RWPE1 (cell line): Measurements from ENCODE around the gene CD81.

Experiments
- CTCF ChIA-PET: fragments of 350-600 bp; sonication (Branson Sonifier 250); formaldehyde crosslinking; extraction: SDS; loops from one replicate; lab custom pipeline; 2021; lab: Yijun Ruan, JAX
- POLR2A ChIA-PET: fragments of 400-600 bp; formaldehyde crosslinking; extraction: SDS; loops from one replicate; lab custom pipeline; 2020; ENCODE audit warnings: antibody characterized with exemption; ENCODE audit not compliant: low non-redundant PET; lab: Yijun Ruan, JAX
- DNase-seq: peaks from one replicate; pipeline ENCODE4 v3.0.0; 2012; ENCODE audit warnings: low spot score
- H3K27ac ChIP-seq: fragments of 450-650 bp; 2 replicates; pipeline ENCODE4 v1.5.1; 2017
- TF ChIP-seq, protein P1 (sequence below): fragments of 450-650 bp; conservative IDR thresholded peaks from 2 replicates; pipeline ENCODE4 v1.5.1; 2017; ENCODE audit warnings: low read depth, mild to moderate bottlenecking

The CD81 gene

DNA sequence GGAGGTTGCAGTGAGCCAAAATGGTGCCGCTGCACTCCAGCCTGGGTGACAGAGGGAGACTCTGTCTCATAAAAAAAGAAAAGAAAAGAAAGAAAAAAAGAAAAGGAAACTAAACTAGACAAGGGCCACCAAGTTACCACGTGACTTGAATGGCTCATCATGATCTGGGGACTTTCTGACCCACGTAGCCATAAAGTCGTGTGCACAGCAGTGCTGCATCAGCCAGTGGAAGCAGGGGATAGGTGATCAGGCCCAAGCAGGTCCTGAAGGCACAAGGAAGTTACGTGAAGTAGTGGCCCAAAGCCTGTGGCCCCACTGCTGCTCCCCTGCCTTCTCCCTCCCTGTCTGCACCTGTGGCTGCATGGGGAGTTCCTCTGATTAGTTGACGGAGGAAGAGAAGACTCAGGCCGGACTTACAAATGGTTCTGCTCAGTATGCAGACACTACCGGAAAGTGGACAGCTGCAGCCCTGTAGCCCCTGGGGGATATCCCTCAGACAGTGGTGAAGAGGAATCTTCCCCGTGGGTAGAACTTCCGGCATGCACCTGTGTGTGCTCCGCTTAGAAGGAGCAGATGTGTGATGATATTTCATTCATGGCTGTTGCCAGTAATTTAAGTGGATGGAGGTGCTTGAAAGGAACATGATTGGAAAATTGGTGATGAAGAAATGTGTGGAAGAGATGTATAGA lies 18.2 kb upstream of the CD81 start:
- POLR2A ChIA-PET: no interaction called here
- H3K27ac ChIP-seq: no peak overlapping the region
- TF ChIP-seq, protein P1, sequence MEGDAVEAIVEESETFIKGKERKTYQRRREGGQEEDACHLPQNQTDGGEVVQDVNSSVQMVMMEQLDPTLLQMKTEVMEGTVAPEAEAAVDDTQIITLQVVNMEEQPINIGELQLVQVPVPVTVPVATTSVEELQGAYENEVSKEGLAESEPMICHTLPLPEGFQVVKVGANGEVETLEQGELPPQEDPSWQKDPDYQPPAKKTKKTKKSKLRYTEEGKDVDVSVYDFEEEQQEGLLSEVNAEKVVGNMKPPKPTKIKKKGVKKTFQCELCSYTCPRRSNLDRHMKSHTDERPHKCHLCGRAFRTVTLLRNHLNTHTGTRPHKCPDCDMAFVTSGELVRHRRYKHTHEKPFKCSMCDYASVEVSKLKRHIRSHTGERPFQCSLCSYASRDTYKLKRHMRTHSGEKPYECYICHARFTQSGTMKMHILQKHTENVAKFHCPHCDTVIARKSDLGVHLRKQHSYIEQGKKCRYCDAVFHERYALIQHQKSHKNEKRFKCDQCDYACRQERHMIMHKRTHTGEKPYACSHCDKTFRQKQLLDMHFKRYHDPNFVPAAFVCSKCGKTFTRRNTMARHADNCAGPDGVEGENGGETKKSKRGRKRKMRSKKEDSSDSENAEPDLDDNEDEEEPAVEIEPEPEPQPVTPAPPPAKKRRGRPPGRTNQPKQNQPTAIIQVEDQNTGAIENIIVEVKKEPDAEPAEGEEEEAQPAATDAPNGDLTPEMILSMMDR: no peak
- CTCF ChIA-PET: interaction anchor here (1.0 kb wide), 1 partner anchor 61 kb away, joined by 3 read pairs; no protein-coding TSS in a partner anchor
- DNase-seq: no peak

DNA sequence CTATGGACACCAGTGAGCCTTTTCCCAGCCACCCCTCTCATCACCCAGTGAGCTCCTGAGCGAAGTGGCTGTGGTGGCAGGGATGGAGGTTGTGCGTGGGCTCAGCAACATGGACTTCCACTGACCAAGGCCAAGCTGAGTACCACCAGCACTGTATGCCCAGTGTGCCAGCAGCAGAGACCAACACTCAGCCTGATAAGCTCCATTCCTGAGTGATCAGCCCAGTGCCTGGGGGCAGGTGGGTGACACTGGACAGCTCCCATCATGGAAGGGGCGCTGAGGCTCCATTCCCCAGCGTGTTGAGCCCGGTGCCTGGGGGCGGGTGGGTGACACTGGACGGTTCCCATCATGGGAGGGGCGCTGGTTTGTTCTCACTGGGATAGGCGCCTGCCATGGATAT lies 17.6 kb upstream of the CD81 start:
- TF ChIP-seq, protein P1: no peak
- no peak for DNase-seq
- H3K27ac ChIP-seq: no peak overlapping the region
- POLR2A ChIA-PET: no interaction called here
- CTCF ChIA-PET: interaction anchor here (1.0 kb wide), 1 partner anchor 60 kb away, joined by 3 read pairs; no protein-coding TSS in a partner anchor

DNA sequence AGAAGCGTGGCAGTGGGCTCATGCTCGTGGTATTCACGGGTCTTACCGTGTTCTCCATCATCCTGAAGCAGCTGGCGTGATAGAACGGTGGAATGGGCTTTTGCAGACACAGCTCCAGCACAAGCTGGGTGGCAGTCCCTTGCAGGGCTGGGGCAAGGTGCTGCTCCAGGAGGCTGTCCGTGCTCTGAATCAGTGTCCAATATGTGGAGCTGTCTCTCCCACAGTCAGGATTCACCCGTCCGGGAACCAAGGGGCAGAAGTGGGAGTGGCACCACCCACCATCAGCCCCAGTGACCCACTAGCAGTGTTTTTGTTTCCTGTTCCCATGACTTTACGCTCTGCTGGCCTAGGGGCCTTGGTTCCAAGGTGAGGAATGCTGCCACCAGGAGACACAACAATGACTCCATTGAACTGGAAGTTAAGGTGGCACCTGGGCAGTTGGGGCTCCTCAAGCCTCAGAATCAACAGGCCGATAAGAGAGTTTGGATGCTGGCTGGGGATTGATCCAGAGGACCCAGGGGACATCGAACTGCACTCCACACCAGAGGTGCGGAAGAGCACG lies 16.9 kb upstream of the CD81 start:
- TF ChIP-seq, protein P1: no peak
- POLR2A ChIA-PET: no interaction called here
- no peak overlapping the region for H3K27ac ChIP-seq
- DNase-seq: no peak
- CTCF ChIA-PET: interaction anchor here (0.6 to 1.0 kb wide), 2 partner anchors 60 to 416 kb away, joined by 3 read pairs; no protein-coding TSS in a partner anchor

DNA sequence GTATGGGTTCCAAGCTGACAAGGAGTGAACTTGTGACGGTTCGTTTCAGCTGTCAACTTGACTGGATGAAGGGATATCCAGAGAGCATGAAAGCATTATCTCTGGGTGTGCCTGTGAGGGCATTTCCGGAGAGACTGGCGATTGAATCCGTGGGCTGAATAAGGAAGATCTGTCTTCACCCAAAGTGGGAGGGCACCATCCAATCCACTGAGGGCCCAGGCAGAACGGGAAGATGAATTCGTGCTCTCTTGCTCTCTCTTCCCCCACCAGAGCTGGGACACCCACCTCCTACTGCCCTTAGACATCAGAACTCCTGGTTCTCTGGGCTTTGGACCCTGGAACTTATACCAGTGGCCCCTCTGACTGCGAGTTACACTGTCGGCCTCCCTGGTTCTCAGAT lies 15.5 kb upstream of the CD81 start:
- TF ChIP-seq, protein P1: no peak
- no peak for DNase-seq
- no peak overlapping the region for H3K27ac ChIP-seq
- POLR2A ChIA-PET: no interaction called here
- CTCF ChIA-PET: no interaction called here

DNA sequence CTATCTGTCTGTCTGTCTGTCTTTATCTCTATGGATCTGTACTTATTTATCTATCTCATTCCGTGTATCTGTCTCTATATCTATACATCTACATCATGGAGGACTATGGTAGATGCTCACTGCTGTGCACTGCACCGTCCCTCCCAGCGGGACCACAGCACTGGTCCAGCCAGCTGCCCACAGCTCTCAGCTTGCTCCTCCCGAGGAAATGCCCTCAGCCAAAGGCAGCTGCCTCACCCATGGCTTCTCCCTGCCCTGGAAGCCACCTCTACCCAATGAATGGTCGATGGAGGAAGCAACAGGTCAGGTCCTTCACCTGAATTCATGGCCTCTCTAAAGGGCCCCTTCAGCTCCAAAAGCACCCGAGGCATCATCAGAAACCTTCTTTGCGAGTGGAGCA lies 14.7 kb upstream of the CD81 start:
- no peak overlapping the region for H3K27ac ChIP-seq
- TF ChIP-seq, protein P1: no peak
- POLR2A ChIA-PET: no interaction called here
- no peak for DNase-seq
- CTCF ChIA-PET: no interaction called here

DNA sequence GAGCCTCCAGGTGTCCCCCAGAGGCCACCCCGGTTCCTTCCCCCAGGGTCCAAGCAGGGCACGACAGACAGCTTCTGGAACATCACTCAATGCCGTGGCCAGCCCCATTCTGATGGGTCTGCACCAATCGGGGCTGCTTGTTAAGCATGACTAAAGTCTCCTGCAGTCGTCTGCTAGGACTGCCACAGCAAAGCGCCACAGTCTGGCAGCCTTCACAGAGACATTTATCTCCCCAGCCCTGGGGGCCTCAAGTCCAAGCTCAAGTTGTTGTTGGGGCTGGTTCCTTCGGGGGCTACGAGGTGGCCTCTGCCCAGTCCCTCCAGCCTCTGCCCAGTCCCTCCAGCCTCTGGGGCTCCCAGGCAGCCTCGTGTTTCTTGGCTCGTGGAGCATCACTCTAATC lies 14.0 kb upstream of the CD81 start:
- no peak overlapping the region for H3K27ac ChIP-seq
- TF ChIP-seq, protein P1: no peak
- ChIA-PET POLR2A (no interaction called here), CTCF (no interaction called here)
- DNase-seq: no peak
